H1 (cell line): ENCODE results near the gene RPL22L1. TPM values are rescaled to one million over a fixed set of nuclear protein-coding genes. Genes with fewer than 3 reads are reported as not detected.
A peak's percentile ranks its signal among the peaks of the same experiment; 100 is the strongest.
"Not testable (repeated sequence)": the region's sequence is repeated elsewhere in the genome, so short reads cannot be mapped to it uniquely, and the experiment has no call there.

Source experiments
- CTCF ChIA-PET: fragments of 300-600 bp; sonication (Branson Sonifier 250); formaldehyde crosslinking; loops from one replicate; lab custom pipeline; 2021; ENCODE audit not compliant: partially characterized antibody; lab: Charles Lee
- POLR2A ChIA-PET: fragments of 300-600 bp; sonication (Branson Sonifier 250); formaldehyde crosslinking; loops from one replicate; lab custom pipeline; 2021; ENCODE audit warnings: inconsistent platforms; ENCODE audit not compliant: partially characterized antibody; lab: Charles Lee
- DNase-seq, 2 experiments: peaks; one replicate each; pipeline versions ENCODE4 v3.0.0 to v3.0.0-alpha.2; 2010 to 2022; ENCODE audit warnings: low spot score in 2 of 2, low read depth in 1 of 2, mixed read lengths in 1 of 2
- FAIRE-seq: peaks from 2 replicates; lab custom pipeline; 2011; peaks lifted over from hg19 to GRCh38; lab: Jason Lieb, UNC
- H2AFZ ChIP-seq: 2 replicates; pipeline ENCODE4 v1.8.1; 2012; ENCODE audit warnings: low read length, inconsistent platforms
- H2AK5ac ChIP-seq: 2 replicates; pipeline ENCODE4 v1.6.1; 2013; ENCODE audit warnings: low read depth, low read length
- H2BK120ac ChIP-seq: replicated peaks from 2 replicates; pipeline ENCODE3; 2013; ENCODE audit warnings: low read depth, low read length, inconsistent platforms
- H2BK12ac ChIP-seq: 2 replicates; pipeline ENCODE4 v1.6.1; 2013; ENCODE audit warnings: low read depth, low read length
- H2BK15ac ChIP-seq: 2 replicates; pipeline ENCODE4 v1.6.1; 2013; ENCODE audit warnings: low read length
- H2BK20ac ChIP-seq: 2 replicates; pipeline ENCODE4 v1.6.1; 2013; ENCODE audit warnings: low read length
- H2BK5ac ChIP-seq: 2 replicates; pipeline ENCODE4 v1.6.1; 2013; ENCODE audit warnings: low read depth, low read length
- H3K14ac ChIP-seq: 2 replicates; pipeline ENCODE4 v1.6.1; 2013; ENCODE audit warnings: inconsistent platforms; ENCODE audit not compliant: insufficient read length
- H3K18ac ChIP-seq: 2 replicates; pipeline ENCODE4 v1.6.1; 2013; ENCODE audit warnings: low read length; ENCODE audit errors: extremely low read depth
- H3K23ac ChIP-seq: 2 replicates; pipeline ENCODE4 v1.6.1; 2013; ENCODE audit warnings: inconsistent platforms; ENCODE audit not compliant: insufficient read length
- H3K23me2 ChIP-seq: 2 replicates; pipeline ENCODE4 v1.6.1; 2013; ENCODE audit warnings: low read depth, low read length
- H3K27ac ChIP-seq: 2 replicates; pipeline ENCODE4 v1.6.1; 2011; ENCODE audit warnings: low read depth, low read length, inconsistent platforms
- H3K27me3 ChIP-seq, 4 experiments: replicated peaks in 1 of 4; 1 replicate in 1 of 4; 2 replicates in 3 of 4; pipeline versions ENCODE4 v1.6.1 to v1.8.1; 2011 to 2013; ENCODE audit warnings: low read length in 3 of 4, mild to moderate bottlenecking in 3 of 4, inconsistent platforms in 2 of 4, mixed read lengths in 2 of 4, moderate library complexity in 1 of 4; ENCODE audit not compliant: control insufficient read depth in 3 of 4, insufficient read depth in 3 of 4; ENCODE audit errors: extremely low read depth in 1 of 4
- H3K36me3 ChIP-seq, 4 experiments: 2 replicates each; pipeline versions ENCODE4 v1.6.1 to v1.8.1; 2011 to 2013; ENCODE audit warnings: mild to moderate bottlenecking in 4 of 4, low read length in 3 of 4, moderate library complexity in 2 of 4, control low read depth in 1 of 4, inconsistent platforms in 1 of 4; ENCODE audit not compliant: insufficient read depth in 4 of 4, control insufficient read depth in 2 of 4
- H3K4ac ChIP-seq: replicated peaks from 2 replicates; pipeline ENCODE3; 2013; ENCODE audit warnings: low read length, low read depth, mixed read lengths, inconsistent platforms; ENCODE audit not compliant: insufficient read length
- H3K4me1 ChIP-seq, 4 experiments: replicated peaks in 1 of 4; 1 replicate in 1 of 4; 2 replicates in 3 of 4; pipeline versions ENCODE4 v1.6.1 to v1.8.1; 2011 to 2013; ENCODE audit warnings: low read length in 3 of 4, inconsistent platforms in 2 of 4, mixed read lengths in 1 of 4; ENCODE audit not compliant: insufficient read depth in 4 of 4, control insufficient read depth in 3 of 4
- H3K4me2 ChIP-seq, 2 experiments: 2 replicates each; pipeline versions ENCODE4 v1.6.1 to v1.8.1; 2011 to 2013; ENCODE audit warnings: low read depth in 2 of 2, low read length in 2 of 2, control low read depth in 1 of 2, inconsistent platforms in 1 of 2, mild to moderate bottlenecking in 1 of 2; ENCODE audit not compliant: insufficient read depth in 1 of 2
- H3K4me3 ChIP-seq, 4 experiments: fragments of 200-600, 300-600 bp in 1 of 4; sonication (generic), shearing (Covaris generic), sonication (Bioruptor Twin) in 1 of 4; 2 replicates each; pipeline versions ENCODE4 v1.5.1 to v1.8.1; 2011 to 2016; ENCODE audit warnings: low read length in 4 of 4, low read depth in 3 of 4, control low read depth in 2 of 4, inconsistent platforms in 2 of 4, mild to moderate bottlenecking in 2 of 4, mixed read lengths in 1 of 4, moderate library complexity in 1 of 4; ENCODE audit not compliant: insufficient read depth in 2 of 4; ENCODE audit errors: extremely low read depth in 1 of 4
- H3K56ac ChIP-seq: replicated peaks from 2 replicates; pipeline ENCODE3; 2013; ENCODE audit warnings: low read depth, mild to moderate bottlenecking, mixed read lengths, low read length, inconsistent platforms; ENCODE audit not compliant: insufficient read length
- H3K79me1 ChIP-seq: 2 replicates; pipeline ENCODE4 v1.6.1; 2013; ENCODE audit warnings: low read depth, low read length, control low read depth
- H3K79me2 ChIP-seq, 2 experiments: 2 replicates each; pipeline versions ENCODE4 v1.6.1 to v1.8.1; 2012 to 2013; ENCODE audit warnings: low read length in 2 of 2, mild to moderate bottlenecking in 2 of 2, inconsistent platforms in 1 of 2; ENCODE audit not compliant: insufficient read depth in 2 of 2, control insufficient read depth in 1 of 2
- H3K9ac ChIP-seq, 4 experiments: replicated peaks in 1 of 4; 1 replicate in 1 of 4; 2 replicates in 3 of 4; pipeline versions ENCODE4 v1.6.1 to v1.8.1; 2011 to 2013; ENCODE audit warnings: low read depth in 3 of 4, low read length in 3 of 4, control low read depth in 2 of 4, mild to moderate bottlenecking in 2 of 4, moderate library complexity in 2 of 4, inconsistent platforms in 1 of 4; ENCODE audit errors: extremely low read depth in 1 of 4
- H3K9me3 ChIP-seq, 2 experiments: 2 replicates each; pipeline versions ENCODE4 v1.6.1 to v1.8.1; 2012 to 2013; ENCODE audit warnings: mild to moderate bottlenecking in 2 of 2, moderate library complexity in 2 of 2, control low read depth in 1 of 2, inconsistent platforms in 1 of 2, low read depth in 1 of 2, low read length in 1 of 2, mixed read lengths in 1 of 2; ENCODE audit not compliant: insufficient read depth in 2 of 2
- H4K20me1 ChIP-seq, 2 experiments: replicated peaks in 1 of 2; 2 replicates each; pipeline versions ENCODE3 to v1.8.1; 2011 to 2013; ENCODE audit warnings: inconsistent platforms in 2 of 2, low read length in 2 of 2, mild to moderate bottlenecking in 1 of 2; ENCODE audit not compliant: insufficient read depth in 2 of 2, control insufficient read depth in 1 of 2
- H4K5ac ChIP-seq: 2 replicates; pipeline ENCODE4 v1.6.1; 2013; ENCODE audit warnings: low read length, low read depth, mixed read lengths, inconsistent platforms; ENCODE audit not compliant: insufficient read length
- H4K8ac ChIP-seq: 2 replicates; pipeline ENCODE4 v1.8.0; 2013; ENCODE audit warnings: mild to moderate bottlenecking, moderate library complexity, low read length, inconsistent platforms; ENCODE audit not compliant: insufficient read depth; ENCODE audit errors: extremely low read depth
- H4K91ac ChIP-seq: replicated peaks from 2 replicates; pipeline ENCODE3; 2013; ENCODE audit warnings: low read length, mixed read lengths, inconsistent platforms; ENCODE audit not compliant: insufficient read length
- WGBS, 2 experiments: shearing (Covaris generic) in 1 of 2; methylation state at CpG; one replicate each; pipeline versions ENCODE4 v1.1.6 to v1.1.7; 2013 to 2015; ENCODE audit warnings: low lambda C conversion rate in 2 of 2, mixed read lengths in 2 of 2, inconsistent platforms in 1 of 2, low coverage in 1 of 2, missing lambda C conversion rate in 1 of 2; ENCODE audit not compliant: insufficient replicate concordance in 2 of 2, insufficient coverage in 1 of 2, insufficient read length in 1 of 2; ENCODE audit errors: extremely low coverage in 1 of 2, missing lambda C conversion rate in 1 of 2; 5-methylcytosine and 5-hydroxymethylcytosine counted together
- polyA plus RNA-seq, 7 experiments: library from polyadenylated mRNA; depleted of rRNA in 3 of 7; stranded (reverse) in 5 of 7; unstranded in 2 of 7; fragments of >200 nt in 5 of 7; fragments of 200-250 nt in 2 of 7; gene quantifications; 1 replicate in 5 of 7; 2 replicates in 1 of 7; 4 replicates in 1 of 7; pipeline versions ENCODE4 v1.2.1 to v1.2.3, GENCODE V29; 2011 to 2013; ENCODE audit warnings: missing spikeins in 2 of 7, mixed read lengths in 2 of 7
- total RNA-seq: library from RNA; stranded (reverse); fragmentation: NEBNext Ultra II Directional; extraction: Animal tissue kit (Norgen Biotek cat#: 25700); gene quantifications from 2 replicates; pipeline ENCODE4 v1.2.1, GENCODE V29; 2021

RPL22L1 gene
- total and polyA plus RNA-seq, 2 of the 8 experiments (the other 6 are each of a cell fraction or from before 2014, with no cell fraction given), result 99.9 to 280 TPM

DNA sequence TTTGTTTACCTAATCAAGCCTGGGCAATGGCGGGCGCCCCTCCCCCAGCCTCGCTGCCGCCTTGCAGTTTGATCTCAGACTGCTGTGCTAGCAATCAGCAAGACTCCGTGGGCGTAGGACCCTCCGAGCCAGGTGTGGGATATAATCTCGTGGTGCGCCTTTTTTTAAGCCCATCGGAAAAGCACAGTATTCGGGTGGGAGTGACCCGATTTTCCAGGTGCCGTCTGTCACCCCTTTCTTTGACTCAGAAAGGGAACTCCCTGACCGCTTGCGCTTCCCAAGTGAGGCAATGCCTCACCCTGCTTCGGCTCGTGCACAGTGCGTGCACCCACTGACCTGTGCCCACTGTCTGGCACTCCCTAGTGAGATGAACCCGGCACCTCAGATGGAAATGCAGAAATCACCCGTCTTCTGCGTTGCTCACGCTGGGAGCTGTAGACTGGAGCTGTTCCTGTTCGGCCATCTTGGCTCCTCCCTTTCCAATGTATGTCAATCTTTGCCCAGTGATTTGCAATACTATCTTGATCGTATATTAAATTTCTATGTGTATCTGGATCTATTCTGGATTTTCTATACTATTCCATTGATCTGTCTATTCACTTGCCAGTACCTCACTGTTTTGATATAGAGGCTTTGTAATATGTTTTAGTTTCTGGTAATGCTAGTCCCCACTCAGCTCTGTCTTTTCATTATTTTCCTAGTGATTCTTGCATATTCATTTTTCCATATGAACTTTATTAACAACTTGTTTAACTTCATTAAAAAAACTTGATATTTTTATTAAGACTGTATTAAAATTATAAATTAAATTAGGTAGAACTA lies 14.3 kb upstream of the RPL22L1 start:
- CTCF ChIA-PET, result interaction anchor here (0.6 to 1.4 kb wide), 3 partner anchors 9 to 544 kb away, joined by 3 to 5 read pairs (median 4); no protein-coding TSS in a partner anchor
- H3K27me3 ChIP-seq, H3K4me1 ChIP-seq, H3K79me2 ChIP-seq, H2BK12ac ChIP-seq, H2AK5ac ChIP-seq, H3K23ac ChIP-seq, H4K91ac ChIP-seq, H3K27ac ChIP-seq, H3K4me3 ChIP-seq, H3K4ac ChIP-seq, H4K5ac ChIP-seq, H3K4me2 ChIP-seq, H3K56ac ChIP-seq, H2BK20ac ChIP-seq, H2BK5ac ChIP-seq, H3K9me3 ChIP-seq, H3K23me2 ChIP-seq, H3K18ac ChIP-seq, H3K14ac ChIP-seq, H3K79me1 ChIP-seq, H4K8ac ChIP-seq, FAIRE-seq, H2AFZ ChIP-seq, H4K20me1 ChIP-seq, H3K36me3 ChIP-seq, H2BK120ac ChIP-seq, H2BK15ac ChIP-seq, H3K9ac ChIP-seq: not testable (repeated sequence)
- peak in 1 of 2 experiments; percentile 56 for DNase-seq
- WGBS, 2 experiments, result 82% methylated on average over 19 of the region's 24 CpGs; no CpG with 5 or more reads in 1 of the 2 experiments
- POLR2A ChIA-PET, result interaction anchor here (0.6 to 4.7 kb wide), 6 partner anchors 8 to 487 kb away, joined by 3 to 29 read pairs (median 4); partner anchors contain the start of gene RPL22L1
